IPS-18a (cell line): Measurements from ENCODE around the gene KRTAP10-11.
"Not testable (repeated sequence)": the region's sequence is repeated elsewhere in the genome, so short reads cannot be mapped to it uniquely, and the experiment has no call there.

Experiments
- H3K27ac ChIP-seq: one replicate; pipeline ENCODE4 v1.5.1; 2013; ENCODE audit warnings: low read length
- H3K27me3 ChIP-seq: one replicate; pipeline ENCODE4 v1.6.1; 2013; ENCODE audit warnings: mild to moderate bottlenecking, low read length; ENCODE audit not compliant: control insufficient read depth, insufficient read depth
- H3K36me3 ChIP-seq: one replicate; pipeline ENCODE4 v1.6.1; 2013; ENCODE audit warnings: low read depth, low read length; ENCODE audit not compliant: control insufficient read depth
- H3K4me1 ChIP-seq: one replicate; pipeline ENCODE4 v1.6.1; 2013; ENCODE audit warnings: low read depth, low read length; ENCODE audit not compliant: control insufficient read depth
- H3K4me3 ChIP-seq: one replicate; pipeline ENCODE4 v1.5.1; 2013; ENCODE audit warnings: low read length
- H3K9ac ChIP-seq: one replicate; pipeline ENCODE4 v1.6.1; 2013; ENCODE audit warnings: mild to moderate bottlenecking, low read length, moderate library complexity
- H3K9me3 ChIP-seq: one replicate; pipeline ENCODE4 v1.6.1; 2013; ENCODE audit warnings: low read depth, low read length; ENCODE audit not compliant: control insufficient read depth

Gene KRTAP10-11

DNA sequence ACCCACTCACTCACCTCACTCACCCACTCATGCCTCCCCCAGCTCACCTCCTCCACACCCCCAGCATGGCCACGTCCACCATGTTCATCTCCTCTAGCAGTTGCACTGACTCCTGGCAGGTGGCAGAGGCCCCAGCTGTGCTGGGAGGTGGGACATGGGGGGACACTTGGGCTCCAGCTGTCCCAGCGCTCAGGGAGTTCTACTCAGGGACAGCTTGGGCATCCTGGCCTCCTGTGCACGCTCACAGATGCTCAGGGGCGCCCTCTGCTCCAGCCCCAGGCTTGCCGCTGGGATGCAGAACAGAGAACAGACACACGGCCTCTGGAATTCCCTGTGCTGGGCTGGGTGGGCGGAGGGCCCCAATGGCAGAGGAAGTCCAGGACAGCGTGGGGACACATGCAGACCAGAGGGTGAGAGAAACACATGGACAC, 29.1 kb upstream of the KRTAP10-11 start:
- no peaks in the 10 kb centered on the region for H3K36me3 ChIP-seq
- H3K4me1 ChIP-seq = no peaks in the 10 kb centered on the region
- no peaks in the 10 kb centered on the region for H3K27me3 ChIP-seq
- no peaks in the 10 kb centered on the region for H3K9me3 ChIP-seq
- no peak overlapping the region for H3K9ac ChIP-seq
- H3K27ac ChIP-seq = no peak overlapping the region
- no peak overlapping the region for H3K4me3 ChIP-seq

DNA sequence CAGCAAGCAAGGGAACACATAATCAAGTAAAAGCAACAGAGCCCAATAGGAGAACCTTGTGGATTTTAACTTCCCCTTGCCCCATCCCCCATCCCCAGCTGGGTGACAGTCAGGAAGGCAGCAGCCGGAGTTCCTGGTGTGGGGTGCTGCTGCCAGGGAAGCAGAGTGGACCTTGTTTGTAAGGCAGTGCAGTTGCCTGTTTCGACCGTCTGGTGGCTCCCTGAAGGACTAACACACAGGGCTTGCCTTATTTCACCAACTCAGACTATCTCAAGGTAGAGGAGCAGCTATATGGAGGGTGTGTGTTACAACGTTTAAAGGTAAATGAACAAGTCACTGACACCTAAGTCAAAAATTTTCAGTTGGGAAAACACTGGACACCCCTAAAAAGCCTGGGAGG, 27.7 kb upstream of the KRTAP10-11 start:
- no peak overlapping the region for H3K9ac ChIP-seq
- H3K9me3 ChIP-seq = peaks cover 7% of the 10 kb centered on the region
- H3K27ac ChIP-seq = no peak overlapping the region
- no peaks in the 10 kb centered on the region for H3K4me1 ChIP-seq
- no peaks in the 10 kb centered on the region for H3K36me3 ChIP-seq
- no peak overlapping the region for H3K4me3 ChIP-seq
- no peaks in the 10 kb centered on the region for H3K27me3 ChIP-seq

DNA sequence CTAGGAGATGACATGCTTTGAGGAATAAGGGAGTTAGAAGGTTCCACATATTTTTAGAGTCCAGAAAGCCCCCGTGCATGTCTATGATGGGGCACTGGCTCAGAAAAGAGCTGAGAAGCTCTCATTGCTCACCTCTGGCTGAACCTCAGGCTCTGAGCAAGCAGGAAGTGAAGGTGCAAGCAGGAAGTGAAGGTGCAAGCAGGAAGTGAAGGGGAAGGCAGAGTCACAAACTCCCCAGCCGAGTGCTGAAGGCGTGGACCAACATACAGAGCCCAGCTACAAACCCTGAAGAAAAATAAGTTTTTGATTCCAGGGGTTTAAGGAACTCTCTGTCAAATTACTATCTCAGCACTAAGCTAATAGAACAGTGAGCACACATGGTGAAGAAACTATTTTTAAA, 27.3 kb upstream of the KRTAP10-11 start:
- H3K9ac ChIP-seq = no peak overlapping the region
- H3K9me3 ChIP-seq = peaks cover 11% of the 10 kb centered on the region
- H3K27ac ChIP-seq = no peak overlapping the region
- no peaks in the 10 kb centered on the region for H3K36me3 ChIP-seq
- H3K27me3 ChIP-seq = no peaks in the 10 kb centered on the region
- H3K4me1 ChIP-seq = no peaks in the 10 kb centered on the region
- H3K4me3 ChIP-seq = no peak overlapping the region

DNA sequence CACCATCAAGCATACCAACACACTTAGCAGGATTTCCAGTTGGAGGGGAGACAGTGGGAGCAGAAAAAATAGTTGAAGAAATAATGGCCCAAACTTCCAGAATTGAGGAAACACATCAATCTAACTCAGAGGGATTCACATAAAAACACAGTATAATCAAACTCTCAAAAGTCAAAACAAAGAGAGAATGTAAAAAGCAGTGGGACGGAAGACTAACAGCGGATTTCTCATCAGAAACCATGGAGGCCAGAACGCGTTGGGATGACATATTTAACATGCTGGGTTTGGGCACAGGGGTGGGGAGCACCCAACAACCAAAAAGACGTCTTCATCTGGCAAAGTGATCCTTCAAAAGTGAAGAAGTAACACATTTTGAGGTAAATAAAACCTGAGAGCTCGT, 26.3 kb upstream of the KRTAP10-11 start:
- H3K4me1 ChIP-seq = no peaks in the 10 kb centered on the region
- no peak overlapping the region for H3K27ac ChIP-seq
- no peaks in the 10 kb centered on the region for H3K36me3 ChIP-seq
- peaks cover 15% of the 10 kb centered on the region for H3K9me3 ChIP-seq
- no peak overlapping the region for H3K9ac ChIP-seq
- no peaks in the 10 kb centered on the region for H3K27me3 ChIP-seq
- H3K4me3 ChIP-seq = no peak overlapping the region

DNA sequence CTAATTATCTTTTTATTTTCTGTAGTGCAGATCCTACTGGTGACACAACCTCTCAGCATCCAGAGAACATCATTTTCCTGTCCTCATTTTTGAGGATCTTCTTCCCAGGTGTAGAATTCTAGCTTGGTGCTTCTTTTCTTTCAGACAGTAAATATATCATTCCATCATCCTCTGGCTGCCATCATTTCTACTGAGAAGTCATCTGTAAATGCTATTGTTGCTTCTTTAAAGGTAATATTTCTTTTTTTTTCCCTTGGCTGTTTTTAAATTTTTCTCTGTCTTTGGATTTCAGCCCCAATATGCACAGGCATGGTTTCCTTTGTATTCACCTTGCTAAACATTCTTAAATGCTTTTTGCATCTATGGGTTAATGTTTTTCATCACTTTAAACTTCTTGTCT, 22.6 kb upstream of the KRTAP10-11 start:
- Histone ChIP-seq H3K9ac (no peak overlapping the region), H3K4me3 (no peak overlapping the region), H3K27ac (no peak overlapping the region), H3K36me3 (no peaks in the 10 kb centered on the region), H3K4me1 (no peaks in the 10 kb centered on the region), H3K27me3 (no peaks in the 10 kb centered on the region), H3K9me3 (peaks cover 19% of the 10 kb centered on the region)

DNA sequence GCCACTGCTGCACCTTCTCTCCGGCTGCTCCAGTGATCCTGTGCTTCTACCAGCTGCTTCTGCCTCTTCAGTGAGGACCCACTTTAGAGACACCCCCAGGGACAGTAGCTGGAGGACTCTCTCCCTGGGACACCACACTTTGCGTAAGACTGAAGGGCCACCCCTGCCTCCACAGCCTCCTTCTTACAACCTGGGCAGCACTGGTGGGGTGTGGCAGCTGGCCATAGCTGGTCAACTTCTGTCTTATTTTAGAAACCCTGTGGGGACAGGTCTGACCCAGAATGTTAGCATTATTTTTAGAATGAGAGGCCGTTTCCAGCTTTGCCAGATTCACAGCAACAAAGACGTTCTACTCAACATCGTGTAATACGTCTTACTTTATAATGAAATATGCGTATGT, 20.5 kb upstream of the KRTAP10-11 start:
- Histone ChIP-seq H3K9me3 (peaks cover 19% of the 10 kb centered on the region), H3K27ac (no peak overlapping the region), H3K27me3 (no peaks in the 10 kb centered on the region), H3K4me1 (no peaks in the 10 kb centered on the region), H3K9ac (no peak overlapping the region), H3K36me3 (no peaks in the 10 kb centered on the region), H3K4me3 (no peak overlapping the region)

DNA sequence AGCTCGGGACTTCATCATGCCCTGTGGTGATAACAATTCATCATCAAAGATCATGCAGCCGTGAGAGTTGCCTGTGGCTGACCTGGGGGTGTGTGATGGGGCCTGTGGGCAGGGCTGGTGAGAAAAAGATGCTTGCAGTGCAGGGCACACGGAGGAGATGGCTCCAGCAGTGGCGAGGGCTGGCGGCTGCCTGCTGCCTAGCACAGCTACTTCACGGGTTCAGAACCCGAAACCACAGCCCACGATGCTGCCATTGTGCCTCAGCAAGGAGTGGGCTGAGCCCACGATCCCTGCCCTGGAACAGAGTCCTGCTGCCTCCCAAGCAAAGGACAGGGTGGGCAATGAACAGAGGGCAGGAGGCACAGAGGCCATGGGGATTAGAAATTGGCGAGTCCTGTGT, 20.0 kb upstream of the KRTAP10-11 start:
- Histone ChIP-seq H3K4me1 (no peaks in the 10 kb centered on the region), H3K4me3 (no peak overlapping the region), H3K36me3 (no peaks in the 10 kb centered on the region), H3K9me3 (peaks cover 19% of the 10 kb centered on the region), H3K27ac (no peak overlapping the region), H3K9ac (no peak overlapping the region), H3K27me3 (no peaks in the 10 kb centered on the region)

DNA sequence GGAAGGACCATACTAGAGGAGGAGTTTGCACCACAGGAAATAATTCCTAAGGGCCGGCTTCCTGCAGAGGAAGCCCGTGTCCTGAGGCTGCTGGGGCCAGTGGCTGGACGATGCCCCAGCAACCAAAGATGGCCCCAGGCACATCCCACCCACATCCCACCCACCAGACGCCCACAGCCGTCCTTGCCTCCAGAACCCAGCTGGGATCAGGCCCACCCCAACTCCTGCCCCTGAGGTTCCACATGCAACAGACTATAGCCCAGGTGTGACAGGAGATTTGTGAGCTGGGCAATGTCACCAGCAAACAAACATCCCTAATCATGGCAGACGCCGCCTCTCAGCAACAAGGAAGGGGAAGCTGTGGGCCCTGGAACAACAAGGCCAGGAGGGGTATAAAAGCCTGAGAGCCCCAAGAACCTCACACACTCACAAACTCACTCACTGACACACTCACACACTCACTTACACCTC, 19.5 kb upstream of the KRTAP10-11 start, which contains the start of gene KRTAP10-9:
Gene KRTAP10-9 (plus strand): TSS at position 421 of the 471 bp plus-strand sequence. CDS start 79 bp downstream, outside the sequence.
- Histone ChIP-seq H3K27me3 (no peaks in the 10 kb centered on the region), H3K36me3 (no peaks in the 10 kb centered on the region), H3K4me1 (no peaks in the 10 kb centered on the region), H3K4me3 (no peak within 1 kb of the TSS), H3K9ac (no peak within 1 kb of the TSS), H3K27ac (no peak within 1 kb of the TSS), H3K9me3 (peaks cover 19% of the 10 kb centered on the region)

DNA sequence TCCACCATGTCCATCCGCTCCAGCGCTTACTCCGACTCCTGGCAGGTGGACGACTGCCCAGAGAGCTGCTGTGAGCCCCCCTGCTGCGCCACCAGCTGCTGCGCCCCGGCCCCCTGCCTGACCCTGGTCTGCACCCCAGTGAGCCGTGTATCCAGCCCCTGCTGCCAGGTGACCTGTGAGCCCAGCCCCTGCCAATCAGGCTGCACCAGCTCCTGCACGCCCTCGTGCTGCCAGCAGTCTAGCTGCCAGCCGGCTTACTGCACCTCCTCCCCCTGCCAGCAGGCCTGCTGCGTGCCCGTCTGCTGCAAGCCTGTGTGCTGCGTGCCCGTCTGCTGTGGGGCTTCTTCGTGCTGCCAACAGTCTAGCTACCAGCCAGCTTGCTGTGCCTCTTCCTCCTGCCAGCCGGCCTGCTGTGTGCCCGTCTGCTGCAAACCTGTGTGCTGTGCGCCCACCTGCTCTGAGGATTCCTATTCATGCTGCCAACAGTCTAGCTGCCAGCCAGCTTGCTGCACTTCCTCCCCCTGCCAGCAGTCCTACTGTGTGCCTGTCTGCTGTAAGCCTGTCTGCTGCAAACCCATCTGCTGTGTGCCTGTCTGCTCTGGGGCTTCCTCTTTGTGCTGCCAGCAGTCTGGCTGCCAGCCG, 18.9 kb upstream of the KRTAP10-11 start:
- H3K27ac ChIP-seq, H3K36me3 ChIP-seq, H3K4me3 ChIP-seq, H3K4me1 ChIP-seq, H3K27me3 ChIP-seq, H3K9ac ChIP-seq: not testable (repeated sequence)
- peaks cover 19% of the 10 kb centered on the region for H3K9me3 ChIP-seq

DNA sequence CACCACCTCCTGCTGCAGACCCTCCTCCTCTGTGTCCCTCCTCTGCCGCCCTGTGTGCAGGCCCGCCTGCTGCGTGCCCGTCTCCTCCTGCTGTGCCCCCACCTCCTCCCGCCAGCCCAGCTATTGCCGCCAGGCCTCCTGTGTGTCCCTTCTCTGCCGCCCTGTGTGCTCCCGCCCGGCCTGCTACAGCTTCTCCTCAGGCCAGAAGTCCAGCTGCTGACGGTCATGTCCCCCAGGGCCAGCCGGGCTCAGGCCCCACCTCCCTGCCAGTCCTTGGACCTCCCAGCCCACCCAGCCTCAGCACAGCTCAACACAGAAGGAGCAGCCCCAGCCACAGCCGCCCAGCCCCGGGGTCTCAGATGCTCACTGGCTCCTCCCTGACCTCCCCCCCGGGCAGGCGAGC, 18.4 kb upstream of the KRTAP10-11 start:
- H3K27ac ChIP-seq, H3K4me1 ChIP-seq, H3K9ac ChIP-seq, H3K36me3 ChIP-seq, H3K27me3 ChIP-seq, H3K4me3 ChIP-seq: not testable (repeated sequence)
- peaks cover 19% of the 10 kb centered on the region for H3K9me3 ChIP-seq

DNA sequence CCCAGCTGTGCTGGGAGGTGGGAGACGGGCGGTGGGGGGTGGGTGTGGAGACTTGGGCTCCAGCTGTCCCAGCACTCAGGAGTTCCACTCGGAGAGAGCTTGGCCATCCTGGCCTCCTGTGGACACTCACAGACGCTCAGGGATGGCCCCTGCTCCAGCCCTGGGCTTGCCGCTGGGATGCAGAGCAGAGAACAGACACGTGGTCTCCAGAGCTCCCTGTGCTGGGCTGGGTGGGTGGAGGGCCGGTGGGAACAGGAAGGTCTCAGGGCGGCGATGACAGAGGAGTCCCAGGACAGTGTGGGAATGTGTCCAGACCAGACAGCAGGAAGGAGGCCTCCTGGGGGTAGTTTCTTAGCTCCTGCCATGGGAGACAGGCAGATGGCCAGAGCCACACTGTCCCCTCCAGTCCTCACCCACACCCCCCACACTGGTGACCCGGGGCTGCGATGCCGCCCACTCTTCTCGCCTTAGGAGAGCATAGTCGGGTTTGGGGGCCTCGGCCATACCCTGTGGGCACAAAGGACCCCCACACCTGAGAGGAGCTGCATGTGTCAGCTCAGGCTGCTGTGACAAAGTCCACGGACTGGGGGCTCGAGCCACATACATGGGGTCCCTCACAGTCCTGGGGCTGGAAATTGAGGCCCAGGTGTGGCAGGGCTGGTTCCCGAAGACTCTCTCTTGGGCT, 17.4 kb upstream of the KRTAP10-11 start:
- Histone ChIP-seq H3K9ac (no peak overlapping the region), H3K27ac (no peak overlapping the region), H3K27me3 (no peaks in the 10 kb centered on the region), H3K4me3 (no peak overlapping the region), H3K9me3 (peaks cover 8% of the 10 kb centered on the region), H3K36me3 (no peaks in the 10 kb centered on the region), H3K4me1 (no peaks in the 10 kb centered on the region)

DNA sequence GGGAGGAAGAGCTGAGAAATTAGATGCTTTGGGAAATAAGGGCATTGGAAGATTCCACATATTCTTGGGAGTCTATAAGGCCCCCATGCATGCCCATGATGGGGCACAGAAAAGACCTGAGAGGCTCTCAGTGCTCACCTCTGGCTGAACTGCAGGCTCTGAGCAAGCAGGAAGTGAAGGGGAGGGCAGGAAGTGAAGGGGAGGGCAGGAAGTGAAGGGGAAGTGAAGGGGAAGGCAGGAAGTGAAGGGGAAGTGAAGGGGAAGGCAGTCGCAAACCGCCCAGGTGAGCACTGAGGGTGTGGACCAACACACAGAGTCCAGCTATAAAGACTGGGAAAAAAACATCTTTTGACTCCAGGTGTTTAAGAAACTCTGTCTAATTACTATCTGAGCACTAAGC, 15.8 kb upstream of the KRTAP10-11 start:
- H3K4me1 ChIP-seq = no peaks in the 10 kb centered on the region
- no peaks in the 10 kb centered on the region for H3K27me3 ChIP-seq
- no peak overlapping the region for H3K4me3 ChIP-seq
- no peaks in the 10 kb centered on the region for H3K9me3 ChIP-seq
- H3K9ac ChIP-seq = no peak overlapping the region
- H3K27ac ChIP-seq = no peak overlapping the region
- H3K36me3 ChIP-seq = no peaks in the 10 kb centered on the region
